Gastroesophageal sphincter (tissue), 4 donors: ENCODE data around the gene FRMPD4. TPM values are rescaled to one million over a fixed set of nuclear protein-coding genes. Genes with fewer than 3 reads are reported as not detected.
A peak's percentile ranks its signal among the peaks of the same experiment; 100 is the strongest.

Experiments used
- ATAC-seq: fragments of 150-250 bp; one replicate; pipeline ENCODE4 v1.9.1; 2016; ENCODE audit warnings: mild to moderate bottlenecking, moderate library complexity
- H3K27ac ChIP-seq, 4 donors: fragments of 200-600 bp; sonication (generic) in 3 of 4; 1 replicate in 3 of 4; 2 replicates in 1 of 4; pipeline ENCODE4 v1.5.1; 2016 to 2019
- H3K27me3 ChIP-seq: fragments of 200-600 bp; sonication (generic); one replicate; pipeline ENCODE4 v1.5.1; 2019
- H3K36me3 ChIP-seq, 2 donors: fragments of 200-600 bp; sonication (generic); one replicate each; pipeline ENCODE4 v1.5.1; 2019; ENCODE audit warnings: control low read depth in 1 of 2
- H3K4me1 ChIP-seq, 3 donors: fragments of 200-600 bp; sonication (generic); 1 replicate in 2 of 3; 2 replicates in 1 of 3; pipeline ENCODE4 v1.5.1; 2016 to 2019; ENCODE audit warnings: control low read depth in 2 of 3
- H3K4me3 ChIP-seq, 2 donors: fragments of 200-600 bp; sonication (generic); one replicate each; pipeline ENCODE4 v1.5.1; 2019; ENCODE audit warnings: mild to moderate bottlenecking in 1 of 2, moderate library complexity in 1 of 2
- H3K9me3 ChIP-seq, 3 donors: fragments of 200-600 bp; sonication (generic); one replicate each; pipeline ENCODE4 v1.5.1; 2017 to 2019; ENCODE audit warnings: control low read depth in 2 of 3
- CTCF ChIP-seq, 4 experiments: fragments of 200-600 bp in 2 of 4; fragments of 450-650 bp in 2 of 4; sonication (generic) in 1 of 4; IDR thresholded peaks; one replicate each; pipeline ENCODE4 v1.5.1; 2017 to 2019; ENCODE audit warnings: antibody characterized with exemption in 4 of 4, mild to moderate bottlenecking in 2 of 4, moderate library complexity in 2 of 4
- EP300 ChIP-seq: sonication (generic); formaldehyde crosslinking; IDR thresholded peaks from one replicate; pipeline ENCODE4 v1.6.1; 2017; ENCODE audit warnings: antibody characterized with exemption, mild to moderate bottlenecking
- POLR2A ChIP-seq, 2 donors: fragments of 450-650 bp; IDR thresholded peaks; one replicate each; pipeline ENCODE4 v1.6.1; 2017; ENCODE audit warnings: antibody characterized with exemption in 2 of 2, mild to moderate bottlenecking in 2 of 2, moderate library complexity in 1 of 2
- POLR2AphosphoS5 ChIP-seq: sonication (generic); formaldehyde crosslinking; IDR thresholded peaks from one replicate; pipeline ENCODE4 v1.6.1; 2017; ENCODE audit warnings: antibody characterized with exemption
- WGBS, 2 donors: methylation state at CpG; one replicate each; pipeline ENCODE4 v1.1.5; 2018; ENCODE audit warnings: low coverage in 1 of 2; 5-methylcytosine and 5-hydroxymethylcytosine counted together
- total RNA-seq, 4 donors: library from RNA; depleted of rRNA; stranded (reverse); fragments of >200 nt; gene quantifications; one replicate each; pipeline ENCODE4 v1.1.0, GENCODE V29; 2016

FRMPD4 gene
- total RNA-seq, 4 donors from 2014 or later = 0.31 to 2.1 (median 1.3) TPM; not detected in 1

GRCh38 chrX:12370497-12370986 lies 232.3 kb downstream of the FRMPD4 start:
- ATAC-seq = peak; percentile 42

DNA sequence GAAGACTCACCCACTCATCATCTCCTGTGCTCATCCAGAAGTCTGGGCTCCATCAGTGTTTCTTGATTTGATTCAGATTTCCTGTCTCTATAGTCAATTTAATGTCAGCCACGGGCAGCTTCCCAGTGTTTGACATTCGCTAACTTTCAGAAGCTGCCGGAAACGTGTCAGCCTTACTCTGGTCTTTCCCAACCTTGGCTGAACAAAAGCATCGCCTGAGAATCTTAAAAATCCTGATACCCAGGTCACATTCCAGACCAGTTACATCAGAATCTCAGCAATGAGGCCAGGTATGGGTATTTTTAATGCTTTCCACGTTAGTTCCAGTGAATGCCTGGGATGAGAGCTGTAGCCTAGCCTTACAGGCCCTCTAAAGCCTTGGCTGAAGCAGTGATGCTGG lies 233.8 kb downstream of the FRMPD4 start:
- H3K27me3 ChIP-seq = no peaks in the 10 kb centered on the region
- 62% methylated on average over 5 of the region's 6 CpGs; no CpG with 5 or more reads in 1 of the 2 donors for WGBS, 2 donors
- ATAC-seq = peak; percentile 61
- no peak overlapping the region for H3K4me3 ChIP-seq
- H3K9me3 ChIP-seq = no peaks in the 10 kb centered on the region
- TF ChIP-seq CTCF (IDR thresholded peaks at IDR 0.05) = no peak
- no peak for TF ChIP-seq POLR2AphosphoS5
- TF ChIP-seq EP300 = no peak
- TF ChIP-seq POLR2A (IDR thresholded peaks at IDR 0.05) = no peak
- H3K4me1 ChIP-seq = no peaks in the 10 kb centered on the region
- H3K27ac ChIP-seq = no peak overlapping the region
- H3K36me3 ChIP-seq = no peaks in the 10 kb centered on the region

More at GRCh38 chrX:12370497-12370986, 232.3 kb downstream of the FRMPD4 start:
- Histone ChIP-seq H3K4me3 (no peak overlapping the region), H3K36me3 (no peaks in the 10 kb centered on the region), H3K9me3 (no peaks in the 10 kb centered on the region), H3K27me3 (no peaks in the 10 kb centered on the region), H3K4me1 (no peaks in the 10 kb centered on the region), H3K27ac (no peak overlapping the region)
- no peak for TF ChIP-seq POLR2A (IDR thresholded peaks at IDR 0.05)
- no peak for TF ChIP-seq CTCF (IDR thresholded peaks at IDR 0.05)
- no peak for TF ChIP-seq EP300
- no peak for TF ChIP-seq POLR2AphosphoS5
- WGBS, 2 donors = 17 to 47% methylated on average over 2 to 3 of the region's 3 CpGs

DNA sequence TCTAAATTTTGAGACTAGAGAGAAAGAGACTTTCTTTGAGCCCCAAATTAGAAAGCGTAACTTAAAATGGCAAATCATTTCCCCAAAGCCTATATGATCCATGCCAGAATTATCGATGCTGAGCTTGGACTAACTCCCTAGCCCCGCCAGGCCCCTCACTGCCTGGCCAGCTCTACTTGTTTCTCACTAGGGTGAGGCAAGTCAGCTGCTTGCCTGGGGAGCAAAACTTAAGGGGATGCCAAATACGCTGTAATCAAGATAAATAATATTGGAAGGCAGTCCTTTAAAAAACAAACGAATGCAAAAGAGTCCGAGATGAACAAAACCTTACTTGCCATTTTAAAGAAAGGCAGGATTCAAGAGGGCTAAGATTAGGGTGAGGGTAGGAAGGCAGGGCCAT lies 236.0 kb downstream of the FRMPD4 start:
- no peaks in the 10 kb centered on the region for H3K36me3 ChIP-seq
- H3K27me3 ChIP-seq = no peaks in the 10 kb centered on the region
- no peaks in the 10 kb centered on the region for H3K9me3 ChIP-seq
- no peak overlapping the region for H3K4me3 ChIP-seq
- TF ChIP-seq EP300 = no peak
- TF ChIP-seq POLR2A (IDR thresholded peaks at IDR 0.05) = no peak
- TF ChIP-seq CTCF (IDR thresholded peaks at IDR 0.05) = no peak
- no peak for TF ChIP-seq POLR2AphosphoS5
- H3K4me1 ChIP-seq = no peaks in the 10 kb centered on the region
- WGBS, 2 donors = 61 to 67% methylated on average over 2 to 4 of the region's 6 CpGs
- no peak for ATAC-seq
- H3K27ac ChIP-seq = no peak overlapping the region

GRCh38 chrX:12378253-12378652 lies 240.0 kb downstream of the FRMPD4 start:
- TF ChIP-seq EP300 (no peak), POLR2AphosphoS5 (no peak), POLR2A (IDR thresholded peaks at IDR 0.05) (no peak), CTCF (IDR thresholded peaks at IDR 0.05) (no peak)
- no peak for ATAC-seq
- H3K9me3 ChIP-seq = no peaks in the 10 kb centered on the region

GRCh38 chrX:12378706-12379105 lies 240.4 kb downstream of the FRMPD4 start:
- Histone ChIP-seq H3K4me1 (no peaks in the 10 kb centered on the region), H3K27ac (no peak overlapping the region), H3K36me3 (no peaks in the 10 kb centered on the region), H3K27me3 (no peaks in the 10 kb centered on the region), H3K9me3 (no peaks in the 10 kb centered on the region), H3K4me3 (no peak overlapping the region)
- WGBS, 2 donors = 85 to 89% methylated on average over 1 of the region's 1 CpG
- ATAC-seq = no peak
- TF ChIP-seq POLR2A (IDR thresholded peaks at IDR 0.05) (no peak), POLR2AphosphoS5 (no peak), EP300 (no peak), CTCF (IDR thresholded peaks at IDR 0.05) (no peak)

More at GRCh38 chrX:12378253-12378652, 240.0 kb downstream of the FRMPD4 start:
- Histone ChIP-seq H3K4me1 (no peaks in the 10 kb centered on the region), H3K27ac (no peak overlapping the region), H3K4me3 (no peak overlapping the region), H3K27me3 (no peaks in the 10 kb centered on the region), H3K36me3 (no peaks in the 10 kb centered on the region)
- 85% methylated on average over 7 of the region's 7 CpGs; no CpG with 5 or more reads in 1 of the 2 donors for WGBS, 2 donors
